Mucosa of gallbladder (tissue), 1 donor: ENCODE measurements around the gene FBXO44. TPM values are rescaled to one million over a fixed set of nuclear protein-coding genes. Genes with fewer than 3 reads are reported as not detected.

Experiments
- DNase-seq: peaks from one replicate; pipeline ENCODE4 v3.0.0-alpha.2; 2020; ENCODE audit warnings: low spot score
- total RNA-seq: library from RNA; stranded (reverse); gene quantifications from one replicate; pipeline ENCODE4 v1.2.1, GENCODE V29; 2021
- donor health status: DM: no; HTN: no; CAD: no.

FBXO44 gene
- total RNA-seq, 1 donor from 2014 or later, result 43.6 TPM

- DNase-seq, result no peak
Observed at GRCh38 chr1:11690397-11691301, 36.0 kb downstream of the FBXO44 start.

- DNase-seq, result no peak
Observed at GRCh38 chr1:11691302-11691914, 36.7 kb downstream of the FBXO44 start, which contains the start of gene DRAXIN. DRAXIN (plus strand) TSS chr1:11691710; CDS start chr1:11706259, 14,549 bp downstream.

GRCh38 chr1:11691928-11692711, 37.4 kb downstream of the FBXO44 start:
- no peak for DNase-seq

GRCh38 chr1:11693024-11693590, 38.4 kb downstream of the FBXO44 start:
- no peak for DNase-seq

- DNase-seq, result no peak
Observed at GRCh38 chr1:11693917-11694316, 39.2 kb downstream of the FBXO44 start.

- no peak for DNase-seq
Observed at GRCh38 chr1:11695861-11696260, 41.2 kb downstream of the FBXO44 start.

GRCh38 chr1:11697188-11697892, 42.7 kb downstream of the FBXO44 start:
- no peak for DNase-seq

GRCh38 chr1:11697893-11698210, 43.2 kb downstream of the FBXO44 start:
- DNase-seq, result no peak

GRCh38 chr1:11700601-11701467, 46.2 kb downstream of the FBXO44 start:
- DNase-seq, result no peak

GRCh38 chr1:11701551-11701961, 46.9 kb downstream of the FBXO44 start:
- no peak for DNase-seq

GRCh38 chr1:11701981-11702803, 47.5 kb downstream of the FBXO44 start:
- DNase-seq, result no peak

GRCh38 chr1:11703357-11704193, 48.9 kb downstream of the FBXO44 start:
- no peak for DNase-seq

- DNase-seq, result no peak
Observed at GRCh38 chr1:11704194-11704529, 49.5 kb downstream of the FBXO44 start.

GRCh38 chr1:11704691-11705475, 50.2 kb downstream of the FBXO44 start:
- DNase-seq, result no peak

GRCh38 chr1:11705596-11705995, 50.9 kb downstream of the FBXO44 start:
- DNase-seq, result no peak

GRCh38 chr1:11706292-11706691, 51.6 kb downstream of the FBXO44 start:
- no peak for DNase-seq

GRCh38 chr1:11707621-11708276, 53.1 kb downstream of the FBXO44 start:
- DNase-seq, result peak; percentile 57
